Epithelial cell of esophagus (primary cell): ENCODE measurements around the gene SLC26A8.
"Not testable (repeated sequence)": the region's sequence is repeated elsewhere in the genome, so short reads cannot be mapped to it uniquely, and the experiment has no call there.

ENCODE experiments used
- DNase-seq: peaks from one replicate; pipeline ENCODE4 v3.0.0; 2010; ENCODE audit warnings: low read depth
- H3K4me3 ChIP-seq: 2 replicates; pipeline ENCODE4 v1.5.1; 2011; ENCODE audit warnings: mild to moderate bottlenecking, low read length, control low read depth
- TF ChIP-seq, protein P1 (sequence below): IDR thresholded peaks from 2 replicates; pipeline ENCODE4 v1.5.1; 2011; ENCODE audit warnings: low read depth, mild to moderate bottlenecking, low read length, control low read depth, inconsistent platforms; ENCODE audit not compliant: insufficient read depth; ENCODE audit errors: missing control alignments

Gene SLC26A8

GRCh38 chr6:35916056-35916455, 108.4 kb downstream of the SLC26A8 start:
- H3K4me3 ChIP-seq, result no peak overlapping the region
- no peak for DNase-seq
- TF ChIP-seq, protein P1, sequence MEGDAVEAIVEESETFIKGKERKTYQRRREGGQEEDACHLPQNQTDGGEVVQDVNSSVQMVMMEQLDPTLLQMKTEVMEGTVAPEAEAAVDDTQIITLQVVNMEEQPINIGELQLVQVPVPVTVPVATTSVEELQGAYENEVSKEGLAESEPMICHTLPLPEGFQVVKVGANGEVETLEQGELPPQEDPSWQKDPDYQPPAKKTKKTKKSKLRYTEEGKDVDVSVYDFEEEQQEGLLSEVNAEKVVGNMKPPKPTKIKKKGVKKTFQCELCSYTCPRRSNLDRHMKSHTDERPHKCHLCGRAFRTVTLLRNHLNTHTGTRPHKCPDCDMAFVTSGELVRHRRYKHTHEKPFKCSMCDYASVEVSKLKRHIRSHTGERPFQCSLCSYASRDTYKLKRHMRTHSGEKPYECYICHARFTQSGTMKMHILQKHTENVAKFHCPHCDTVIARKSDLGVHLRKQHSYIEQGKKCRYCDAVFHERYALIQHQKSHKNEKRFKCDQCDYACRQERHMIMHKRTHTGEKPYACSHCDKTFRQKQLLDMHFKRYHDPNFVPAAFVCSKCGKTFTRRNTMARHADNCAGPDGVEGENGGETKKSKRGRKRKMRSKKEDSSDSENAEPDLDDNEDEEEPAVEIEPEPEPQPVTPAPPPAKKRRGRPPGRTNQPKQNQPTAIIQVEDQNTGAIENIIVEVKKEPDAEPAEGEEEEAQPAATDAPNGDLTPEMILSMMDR, result no peak

DNA sequence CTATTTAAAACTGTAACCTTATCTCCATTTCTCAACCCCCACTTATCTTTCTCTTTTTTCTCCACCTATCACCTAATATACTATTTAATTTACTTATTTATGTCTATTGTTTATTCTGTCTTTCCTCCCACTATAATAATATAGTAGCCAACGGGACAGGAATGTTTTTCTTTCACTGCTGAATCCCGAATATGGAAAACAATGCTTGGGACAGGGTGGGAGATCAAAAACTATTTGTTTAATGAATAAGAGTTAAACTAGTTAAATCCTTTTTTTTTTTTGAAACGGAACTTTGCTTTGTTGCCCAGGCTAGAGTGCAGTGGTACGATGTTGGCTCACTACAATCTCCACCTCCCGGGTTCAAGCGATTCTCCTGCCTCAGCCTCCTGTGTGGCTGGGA, 109.9 kb downstream of the SLC26A8 start:
- TF ChIP-seq, protein P1, result no peak
- no peak for DNase-seq
- no peak overlapping the region for H3K4me3 ChIP-seq

GRCh38 chr6:35911871-35912653, 112.4 kb downstream of the SLC26A8 start:
- no peak overlapping the region for H3K4me3 ChIP-seq
- TF ChIP-seq, protein P1, result no peak
- DNase-seq, result peak; percentile 17

- H3K4me3 ChIP-seq, DNase-seq: not testable (repeated sequence)
Measured at GRCh38 chr6:35909571-35909970, 114.9 kb downstream of the SLC26A8 start.

GRCh38 chr6:35908753-35909401, 115.6 kb downstream of the SLC26A8 start:
- not testable (repeated sequence) for H3K4me3 ChIP-seq, DNase-seq

- no peak overlapping the region for H3K4me3 ChIP-seq
- TF ChIP-seq, protein P1, result no peak
- DNase-seq, result no peak
Measured at GRCh38 chr6:35907750-35908149, 116.7 kb downstream of the SLC26A8 start.

DNA sequence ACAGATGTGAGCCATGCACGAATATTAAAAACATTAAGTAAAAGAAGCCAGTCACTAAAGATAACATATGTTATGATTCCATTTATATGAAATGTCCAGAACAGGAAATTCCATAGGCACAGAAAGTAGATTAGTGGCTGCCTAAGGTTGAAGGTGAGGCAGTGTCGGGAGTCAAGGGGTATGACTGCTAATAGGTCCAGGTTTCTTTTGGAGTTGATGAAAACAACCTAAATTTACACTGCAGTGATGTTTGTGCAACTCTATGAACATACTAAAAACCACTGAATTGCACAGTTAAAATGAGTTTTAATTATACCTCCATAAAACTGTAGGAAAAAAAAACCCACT, 118.0 kb downstream of the SLC26A8 start:
- H3K4me3 ChIP-seq, result no peak overlapping the region
- DNase-seq, result no peak
- TF ChIP-seq, protein P1, result no peak
